Measurements from ENCODE around the gene LAYN. TPM values are rescaled to one million over a fixed set of nuclear protein-coding genes. Genes with fewer than 3 reads are reported as not detected.

Gene LAYN
- total RNA-seq, 2 donors from 2014 or later, result 12.3 to 15.6 TPM

DNA sequence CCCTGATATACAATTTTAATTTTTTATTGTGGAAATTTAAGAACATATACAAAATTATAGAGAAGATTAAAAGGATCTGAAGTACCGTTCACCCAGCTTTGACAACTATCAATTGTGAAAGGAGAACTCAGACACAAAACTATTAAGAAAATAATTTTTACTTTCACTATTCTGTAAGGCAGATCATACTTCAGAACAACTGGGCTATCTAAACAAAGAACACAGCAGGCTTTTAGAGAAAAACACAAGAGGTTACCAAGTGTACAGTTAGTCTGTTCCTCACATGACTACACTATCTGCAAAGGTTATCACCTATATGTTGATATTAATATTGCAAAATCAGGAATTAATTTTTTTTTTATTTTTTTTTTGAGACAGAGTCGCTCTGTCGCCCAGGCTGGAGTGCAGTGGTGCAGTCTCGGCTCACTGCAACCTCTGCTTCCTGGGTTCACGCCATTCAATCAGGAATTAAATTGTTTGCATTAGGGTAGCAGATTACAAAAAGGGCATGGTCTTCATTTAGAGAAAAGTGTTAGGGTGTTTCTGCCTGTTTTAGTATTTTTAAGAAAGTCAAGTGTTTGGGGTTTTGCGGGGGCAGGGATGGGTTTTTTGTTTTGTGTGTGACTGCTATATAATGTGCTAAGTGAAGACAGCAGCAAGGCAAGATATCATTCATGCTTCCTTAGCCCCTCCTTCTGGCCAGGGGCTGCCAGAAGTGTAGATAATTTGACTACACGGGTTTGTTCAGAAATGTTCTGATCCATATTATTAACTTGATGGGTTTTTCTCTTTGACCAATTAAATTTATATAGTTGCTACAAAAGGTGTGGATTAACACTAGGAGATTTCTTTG, 34.1 kb downstream of the LAYN start:
- peak; percentile 52 to 58 for ATAC-seq (replicated peaks in 1 of 2)
- no peak overlapping the region for H3K27ac Mint-ChIP-seq
- H3K27me3 Mint-ChIP-seq (ENCODE audit: low read depth), result peaks cover 23% of the 10 kb centered on the region
- peaks cover 6% of the 10 kb centered on the region for H3K4me1 Mint-ChIP-seq (ENCODE audit: low read depth)
- H3K36me3 Mint-ChIP-seq (ENCODE audit: insufficient read depth in 2 of 2), result no peaks in the 10 kb centered on the region
- DNase-seq, result no peak
- H3K4me3 Mint-ChIP-seq, result peak overlapping the region in 1 of 2 donors; percentile 42
- H3K9me3 Mint-ChIP-seq, result no peaks in the 10 kb centered on the region

- Mint-ChIP-seq H3K36me3 (ENCODE audit: insufficient read depth in 2 of 2) (no peaks in the 10 kb centered on the region), H3K4me1 (ENCODE audit: low read depth) (peaks cover 6% of the 10 kb centered on the region), H3K27me3 (ENCODE audit: low read depth) (peaks cover 16% of the 10 kb centered on the region), H3K9me3 (no peaks in the 10 kb centered on the region), H3K4me3 (no peak overlapping the region), H3K27ac (no peak overlapping the region)
- ATAC-seq (replicated peaks in 1 of 2) (no peak), DNase-seq (no peak)
Measured at GRCh38 chr11:111575740-111576139, 35.2 kb downstream of the LAYN start.

DNA sequence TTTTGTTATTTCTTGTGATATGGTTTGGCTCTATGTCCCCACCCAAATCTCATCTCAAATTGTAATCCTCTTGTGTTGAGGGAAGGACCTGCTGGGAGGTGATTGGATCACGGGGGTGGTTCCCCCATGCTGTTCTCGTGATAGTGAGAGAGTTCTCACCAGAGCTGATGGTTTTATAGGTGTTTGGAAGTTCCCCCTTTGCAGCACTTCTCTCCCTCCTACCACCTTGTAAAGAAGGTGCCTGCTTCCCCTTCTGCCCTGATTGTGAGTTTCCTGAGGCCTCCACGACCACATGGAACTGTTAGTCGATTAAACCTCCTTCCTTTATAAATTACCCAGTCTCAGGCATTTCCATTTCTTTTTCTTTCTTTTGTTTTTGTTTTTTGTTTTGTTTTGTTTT, 37.3 kb downstream of the LAYN start:
- Mint-ChIP-seq H3K9me3 (no peaks in the 10 kb centered on the region), H3K36me3 (ENCODE audit: insufficient read depth in 2 of 2) (no peaks in the 10 kb centered on the region), H3K4me3 (no peak overlapping the region), H3K27me3 (ENCODE audit: low read depth) (peaks cover 7% of the 10 kb centered on the region), H3K4me1 (ENCODE audit: low read depth) (peaks cover 6% of the 10 kb centered on the region), H3K27ac (no peak overlapping the region)
- no peak for ATAC-seq (replicated peaks in 1 of 2)
- DNase-seq, result no peak

DNA sequence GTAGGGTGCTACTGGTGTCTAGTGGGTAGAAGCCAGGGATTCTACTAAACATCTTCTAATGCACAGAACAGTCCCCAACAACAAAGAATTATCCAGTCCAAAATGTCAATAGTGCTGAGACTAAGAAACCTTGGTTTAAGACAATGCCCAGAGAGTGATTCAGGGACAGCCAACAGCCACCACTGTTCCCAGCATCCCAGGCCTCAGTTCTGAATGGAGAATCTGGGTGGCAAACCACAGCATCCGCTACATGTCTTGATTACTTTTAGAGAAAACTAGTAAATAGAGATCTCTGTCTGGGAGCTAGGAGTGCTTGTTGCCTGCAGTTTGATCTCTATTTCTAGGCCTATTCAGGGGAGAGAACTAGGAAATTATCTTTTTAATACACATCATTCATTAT, 40.8 kb downstream of the LAYN start:
- Mint-ChIP-seq H3K27ac (no peak overlapping the region), H3K9me3 (no peaks in the 10 kb centered on the region), H3K27me3 (ENCODE audit: low read depth) (peaks cover 10% of the 10 kb centered on the region), H3K4me3 (no peak overlapping the region), H3K36me3 (ENCODE audit: insufficient read depth in 2 of 2) (no peaks in the 10 kb centered on the region), H3K4me1 (ENCODE audit: low read depth) (peaks cover 13% of the 10 kb centered on the region)
- DNase-seq (no peak), ATAC-seq (replicated peaks in 1 of 2) (no peak)

DNA sequence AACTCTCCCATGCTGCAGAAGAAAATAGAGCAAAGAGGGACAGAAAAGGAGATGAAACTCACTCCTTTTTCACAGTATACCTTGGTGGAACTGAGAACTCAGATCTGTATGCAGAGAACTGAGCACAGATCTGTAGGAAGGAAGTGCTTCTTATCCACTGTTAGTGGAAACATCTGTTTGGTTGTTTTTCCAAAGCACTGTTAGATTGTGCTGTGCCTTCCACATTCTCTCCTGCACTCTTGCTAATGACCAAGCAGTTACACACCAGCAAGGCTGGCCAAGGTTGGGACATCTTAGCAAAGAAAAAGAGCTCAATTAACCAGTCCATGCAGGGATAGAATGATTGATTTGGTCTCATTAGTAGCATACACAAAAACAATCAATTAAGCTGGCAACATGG, 41.6 kb downstream of the LAYN start:
- DNase-seq (no peak), ATAC-seq (replicated peaks in 1 of 2) (no peak)
- peaks cover 13% of the 10 kb centered on the region for H3K4me1 Mint-ChIP-seq (ENCODE audit: low read depth)
- peaks cover 10% of the 10 kb centered on the region for H3K27me3 Mint-ChIP-seq (ENCODE audit: low read depth)
- no peaks in the 10 kb centered on the region for H3K9me3 Mint-ChIP-seq
- H3K36me3 Mint-ChIP-seq (ENCODE audit: insufficient read depth in 2 of 2), result no peaks in the 10 kb centered on the region
- no peak overlapping the region for H3K27ac Mint-ChIP-seq
- no peak overlapping the region for H3K4me3 Mint-ChIP-seq

DNA sequence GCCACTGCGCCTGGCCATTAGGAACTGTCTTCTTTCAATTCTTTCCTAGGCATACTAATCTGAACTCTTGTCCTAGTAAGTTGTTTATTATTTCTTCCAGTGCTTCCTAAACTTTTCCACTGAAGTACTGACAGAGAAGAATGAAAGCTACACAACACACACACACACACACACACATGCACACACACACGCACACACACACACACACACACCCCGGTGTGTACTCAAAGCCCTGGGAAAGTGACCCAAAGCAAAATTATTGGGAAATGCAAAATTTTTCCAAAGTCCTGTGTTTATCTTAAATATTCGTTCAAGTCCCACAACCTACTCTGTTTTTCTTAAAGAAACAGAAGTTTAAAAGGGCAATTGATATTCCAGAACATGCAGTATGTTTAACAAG, 42.4 kb downstream of the LAYN start:
- Mint-ChIP-seq H3K4me1 (ENCODE audit: low read depth) (peaks cover 11% of the 10 kb centered on the region), H3K9me3 (no peaks in the 10 kb centered on the region), H3K27ac (no peak overlapping the region), H3K4me3 (no peak overlapping the region), H3K27me3 (ENCODE audit: low read depth) (peaks cover 10% of the 10 kb centered on the region), H3K36me3 (ENCODE audit: insufficient read depth in 2 of 2) (no peaks in the 10 kb centered on the region)
- no peak for DNase-seq
- no peak for ATAC-seq (replicated peaks in 1 of 2)

GRCh38 chr11:111585371-111585770, 44.9 kb downstream of the LAYN start:
- Mint-ChIP-seq H3K9me3 (no peaks in the 10 kb centered on the region), H3K27me3 (ENCODE audit: low read depth) (peaks cover 10% of the 10 kb centered on the region), H3K4me1 (ENCODE audit: low read depth) (peaks cover 7% of the 10 kb centered on the region), H3K36me3 (ENCODE audit: insufficient read depth in 2 of 2) (no peaks in the 10 kb centered on the region), H3K4me3 (no peak overlapping the region), H3K27ac (no peak overlapping the region)
- DNase-seq (no peak), ATAC-seq (replicated peaks in 1 of 2) (no peak)

DNA sequence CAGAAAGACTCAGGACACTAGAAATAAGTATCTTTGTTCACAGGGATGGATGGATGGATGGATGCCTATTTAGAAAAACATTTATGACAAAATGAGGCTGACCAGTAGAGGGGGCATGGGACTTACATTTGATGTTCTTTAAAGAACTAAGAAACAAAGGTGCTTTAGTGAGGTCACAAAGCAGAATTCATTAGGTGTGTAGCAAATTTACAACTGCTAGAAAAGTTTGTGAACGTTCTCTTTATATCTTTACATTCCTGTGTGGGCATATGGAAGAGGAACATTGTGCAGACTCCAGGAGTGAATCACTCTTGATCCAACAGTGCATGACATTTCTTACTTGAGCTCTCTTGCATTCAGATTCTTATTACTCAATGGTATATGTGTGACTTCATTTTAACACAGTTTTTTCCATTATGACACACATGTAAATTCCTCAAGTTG, 45.9 kb downstream of the LAYN start:
- no peaks in the 10 kb centered on the region for H3K9me3 Mint-ChIP-seq
- peaks cover 10% of the 10 kb centered on the region for H3K27me3 Mint-ChIP-seq (ENCODE audit: low read depth)
- no peak overlapping the region for H3K4me3 Mint-ChIP-seq
- H3K4me1 Mint-ChIP-seq (ENCODE audit: low read depth), result peaks cover 7% of the 10 kb centered on the region
- DNase-seq (peak; percentile 40 to 49), ATAC-seq (replicated peaks in 1 of 2) (peak; percentile 41 to 60)
- H3K36me3 Mint-ChIP-seq (ENCODE audit: insufficient read depth in 2 of 2), result no peaks in the 10 kb centered on the region
- no peak overlapping the region for H3K27ac Mint-ChIP-seq

DNA sequence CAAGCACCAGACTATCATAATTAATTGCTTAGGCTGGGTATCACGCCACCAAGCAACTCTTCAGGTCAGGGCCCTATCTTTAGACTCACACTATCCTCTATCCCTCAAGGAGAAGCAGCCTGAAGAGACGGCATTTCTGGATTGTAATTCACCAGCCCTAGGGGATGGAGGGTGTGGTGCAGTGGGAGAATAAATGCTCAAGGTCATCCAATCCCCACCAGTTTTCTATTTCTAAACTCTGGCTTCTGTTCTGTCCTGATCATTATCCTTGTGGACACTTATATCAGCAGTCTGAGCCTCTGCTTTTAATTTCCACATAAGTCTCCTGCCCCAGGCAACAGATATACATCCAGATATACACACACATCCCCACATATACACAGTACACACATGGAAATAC, 48.6 kb downstream of the LAYN start:
- no peak for DNase-seq
- H3K27me3 Mint-ChIP-seq (ENCODE audit: low read depth), result peaks cover 10% of the 10 kb centered on the region
- no peak overlapping the region for H3K27ac Mint-ChIP-seq

GRCh38 chr11:111589886-111590499, 49.5 kb downstream of the LAYN start:
- peaks cover 9% of the 10 kb centered on the region for H3K27me3 Mint-ChIP-seq (ENCODE audit: low read depth)
- no peak overlapping the region for H3K27ac Mint-ChIP-seq
- ATAC-seq (replicated peaks in 1 of 2) (no peak), DNase-seq (no peak)
- H3K4me3 Mint-ChIP-seq, result no peak overlapping the region
- H3K4me1 Mint-ChIP-seq (ENCODE audit: low read depth), result peaks cover 7% of the 10 kb centered on the region
- no peaks in the 10 kb centered on the region for H3K9me3 Mint-ChIP-seq
- no peaks in the 10 kb centered on the region for H3K36me3 Mint-ChIP-seq (ENCODE audit: insufficient read depth in 2 of 2)

More for the DNA sequence above, 48.6 kb downstream of the LAYN start:
- no peak for ATAC-seq (replicated peaks in 1 of 2)
- peaks cover 7% of the 10 kb centered on the region for H3K4me1 Mint-ChIP-seq (ENCODE audit: low read depth)
- no peaks in the 10 kb centered on the region for H3K9me3 Mint-ChIP-seq
- no peaks in the 10 kb centered on the region for H3K36me3 Mint-ChIP-seq (ENCODE audit: insufficient read depth in 2 of 2)
- no peak overlapping the region for H3K4me3 Mint-ChIP-seq

DNA sequence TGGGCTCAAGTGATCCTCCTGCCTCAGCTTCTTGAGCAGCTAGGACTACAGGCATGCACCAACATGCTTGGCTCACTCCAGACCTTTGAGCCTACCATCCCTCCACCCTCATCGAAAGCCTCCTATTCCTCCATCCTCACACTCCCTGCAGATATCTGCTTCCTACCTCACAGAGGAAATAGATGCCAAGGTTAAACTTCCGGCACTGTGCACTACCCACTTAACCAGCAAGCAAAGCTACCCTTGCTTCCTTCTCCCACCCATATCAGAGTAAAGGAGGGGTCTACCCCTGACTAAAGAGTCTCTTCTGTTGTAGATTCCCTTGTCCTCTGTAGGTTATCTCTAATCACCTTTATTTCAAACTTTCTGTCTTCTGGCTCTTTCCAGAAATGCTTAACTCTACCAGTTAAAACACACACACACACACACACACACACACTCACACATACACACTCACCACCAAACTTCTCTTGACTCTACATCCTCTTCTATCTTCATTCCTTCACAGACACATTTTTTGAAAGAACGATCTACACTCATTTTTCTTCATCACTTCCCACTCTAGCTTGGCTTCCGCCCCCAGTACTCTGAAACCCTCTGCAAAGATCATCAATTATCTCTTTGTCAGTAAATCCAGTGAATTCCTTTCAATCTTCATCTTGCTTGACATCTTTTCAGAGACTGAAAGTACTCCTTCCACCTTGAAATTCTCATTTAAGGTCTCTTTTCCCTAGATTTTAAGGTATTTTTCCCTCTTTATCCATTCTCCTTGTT, 50.9 kb downstream of the LAYN start:
- DNase-seq, result no peak
- H3K27me3 Mint-ChIP-seq (ENCODE audit: low read depth), result no peaks in the 10 kb centered on the region
- H3K4me1 Mint-ChIP-seq (ENCODE audit: low read depth), result no peaks in the 10 kb centered on the region
- H3K4me3 Mint-ChIP-seq, result no peak overlapping the region
- H3K27ac Mint-ChIP-seq, result no peak overlapping the region
- no peaks in the 10 kb centered on the region for H3K9me3 Mint-ChIP-seq
- ATAC-seq (replicated peaks in 1 of 2), result no peak
- H3K36me3 Mint-ChIP-seq (ENCODE audit: insufficient read depth in 2 of 2), result no peaks in the 10 kb centered on the region

DNA sequence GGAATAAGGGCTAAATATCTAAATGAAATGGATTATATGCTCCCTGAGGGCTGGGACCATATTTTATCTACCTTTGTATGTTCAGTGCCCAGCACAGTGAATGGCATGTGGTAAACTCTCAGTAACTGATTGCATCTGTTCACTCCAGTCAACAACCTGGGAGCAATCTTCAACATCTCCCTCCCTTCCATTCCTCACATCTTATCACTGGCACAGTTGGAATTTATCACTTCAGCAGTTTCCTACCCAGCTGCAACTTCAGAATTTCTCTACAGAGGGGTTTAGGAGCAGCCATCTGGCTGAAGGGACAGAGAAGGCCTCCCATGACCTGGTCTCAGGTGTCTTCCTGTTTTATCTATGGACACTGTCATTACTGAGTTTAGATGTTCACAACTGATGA, 52.0 kb downstream of the LAYN start:
- Mint-ChIP-seq H3K4me3 (no peak overlapping the region), H3K36me3 (ENCODE audit: insufficient read depth in 2 of 2) (no peaks in the 10 kb centered on the region), H3K9me3 (no peaks in the 10 kb centered on the region), H3K27ac (no peak overlapping the region), H3K27me3 (ENCODE audit: low read depth) (no peaks in the 10 kb centered on the region), H3K4me1 (ENCODE audit: low read depth) (no peaks in the 10 kb centered on the region)
- ATAC-seq (replicated peaks in 1 of 2), result no peak
- no peak for DNase-seq

DNA sequence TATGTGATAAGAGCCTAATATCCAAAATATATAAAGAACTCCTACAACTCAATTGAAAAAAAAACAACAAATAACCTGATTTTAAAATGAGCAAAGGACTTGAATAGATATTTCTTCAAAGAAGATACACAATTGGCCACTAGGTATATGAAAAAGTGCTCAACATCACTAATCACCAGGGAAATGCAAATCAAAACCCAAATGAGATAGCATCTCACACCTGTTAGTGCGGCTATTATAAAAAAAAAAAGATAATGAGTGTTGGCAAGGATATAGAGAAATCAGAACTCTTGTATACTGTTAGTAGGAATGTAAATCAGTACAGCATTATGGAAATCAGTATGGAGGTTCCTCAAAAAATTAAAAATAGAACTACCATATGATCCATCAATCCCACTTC, 55.8 kb downstream of the LAYN start:
- Mint-ChIP-seq H3K36me3 (ENCODE audit: insufficient read depth in 2 of 2) (no peaks in the 10 kb centered on the region), H3K27ac (no peak overlapping the region), H3K4me1 (ENCODE audit: low read depth) (peaks cover 2% of the 10 kb centered on the region), H3K27me3 (ENCODE audit: low read depth) (no peaks in the 10 kb centered on the region), H3K9me3 (no peaks in the 10 kb centered on the region), H3K4me3 (no peak overlapping the region)
- DNase-seq, result no peak
- ATAC-seq (replicated peaks in 1 of 2), result no peak
